Breast epithelium (tissue), 3 donors: ENCODE results near the gene AURKA. TPM values are rescaled to one million over a fixed set of nuclear protein-coding genes. Genes with fewer than 3 reads are reported as not detected.

Source experiments
- total RNA-seq, 3 donors: library from RNA; depleted of rRNA; stranded (reverse); fragments of >200 nt; gene quantifications; one replicate each; pipeline ENCODE4 v1.1.0, GENCODE V29; 2016

Gene AURKA
- total RNA-seq, 3 donors from 2014 or later, result 0.98 to 2.2 (median 1.6) TPM

Other genes starting within 250 kb of the AURKA start
- not detected for gene MC3R, start 143.5 kb downstream of the AURKA start, total RNA-seq
- gene FAM210B, start 33.2 kb downstream of the AURKA start, total RNA-seq, result 10 to 100 TPM; 62.6 to 100.0 (median 80.8) TPM
- gene CSTF1, start 430 bp upstream of the AURKA start, total RNA-seq, result 10 to 100 TPM; 17.1 to 53.4 (median 35.7) TPM
- gene CASS4, start 20.0 kb upstream of the AURKA start, total RNA-seq, result 1 to 10 TPM; 1.6 to 3.4 (median 2.2) TPM
- gene RTF2, start 76.4 kb upstream of the AURKA start, total RNA-seq, result 10 to 100 TPM; 58.0 to 80.0 (median 66.3) TPM
- gene FAM209A, start 132.5 kb upstream of the AURKA start, total RNA-seq, result under 1 TPM in 1 of 3 donors, not detected in 2; 0.96 TPM
- not detected for gene FAM209B, start 141.0 kb upstream of the AURKA start, total RNA-seq
- 10 to 100 TPM in 2 of 3 donors, 1 to 10 TPM in 1; 1.8 to 66.9 (median 24.9) TPM for gene TFAP2C, start 237.1 kb upstream of the AURKA start, total RNA-seq